Stimulated activated naive CD8-positive, alpha-beta T cell treated with anti-CD3 and anti-CD28 coated beads, Interleukin-15, amount 100 ng/mL, for 72 hours (primary cell): ENCODE results near the gene BRD3.
"Not testable (repeated sequence)": the region's sequence is repeated elsewhere in the genome, so short reads cannot be mapped to it uniquely, and the experiment has no call there.

Experiments
- ATAC-seq: fragments of 150-1000 bp; cut with Tn5 transposase; 2 replicates; pipeline ENCODE4 v1.10.0; 2021; ENCODE audit warnings: mild to moderate bottlenecking, moderate library complexity
- DNase-seq, 2 donors: peaks; one replicate each; pipeline ENCODE4 v3.0.0; 2021 to 2022
- H3K27ac Mint-ChIP-seq, 2 donors: one replicate each; pipeline ENCODE4 v1.8.0; 2022; ENCODE audit warnings: mild to moderate bottlenecking in 2 of 2, mixed read lengths in 2 of 2, moderate library complexity in 2 of 2
- H3K27me3 Mint-ChIP-seq: one replicate; pipeline ENCODE4 v1.8.0; 2022; ENCODE audit warnings: mixed read lengths
- H3K4me1 Mint-ChIP-seq: one replicate; pipeline ENCODE4 v1.8.0; 2022; ENCODE audit warnings: mild to moderate bottlenecking, mixed read lengths
- H3K4me3 Mint-ChIP-seq, 2 donors: one replicate each; pipeline ENCODE4 v1.8.0; 2022; ENCODE audit warnings: mild to moderate bottlenecking in 2 of 2, mixed read lengths in 2 of 2, moderate library complexity in 1 of 2
- H3K9me3 Mint-ChIP-seq, 2 donors: one replicate each; pipeline ENCODE4 v1.8.0; 2022; ENCODE audit warnings: mixed read lengths in 2 of 2

The BRD3 gene

GRCh38 chr9:134067904-134068743 is at the start of gene BRD3:
Gene BRD3 (minus strand): TSS chr9:134068026. CDS start chr9:134053477, 14,549 bp downstream.
- H3K9me3 Mint-ChIP-seq = no peaks in the 10 kb centered on the region
- DNase-seq = peak; percentile 84 to 85
- ATAC-seq = peak; percentile 90

GRCh38 chr9:134112561-134112960 is 44.7 kb upstream of the BRD3 start:
- ATAC-seq = no peak
- Mint-ChIP-seq H3K27ac (no peak overlapping the region), H3K4me1 (no peaks in the 10 kb centered on the region), H3K9me3 (no peaks in the 10 kb centered on the region), H3K4me3 (no peak overlapping the region), H3K27me3 (no peaks in the 10 kb centered on the region)
- DNase-seq = no peak

More at GRCh38 chr9:134067904-134068743, at the start of gene BRD3:
- Mint-ChIP-seq H3K4me1 (peaks cover 38% of the 10 kb centered on the region), H3K27ac (peak within 1 kb of the TSS; percentile 86 to 90), H3K27me3 (peaks cover 22% of the 10 kb centered on the region), H3K4me3 (peak within 1 kb of the TSS; percentile 94)

- no peaks in the 10 kb centered on the region for H3K27me3 Mint-ChIP-seq
- H3K9me3 Mint-ChIP-seq = no peaks in the 10 kb centered on the region
- no peak overlapping the region for H3K4me3 Mint-ChIP-seq
- H3K27ac Mint-ChIP-seq = no peak overlapping the region
- no peaks in the 10 kb centered on the region for H3K4me1 Mint-ChIP-seq
- DNase-seq = no peak
- ATAC-seq = no peak
Observed at GRCh38 chr9:134111064-134111463, 43.2 kb upstream of the BRD3 start.

- peaks cover 39% of the 10 kb centered on the region for H3K27me3 Mint-ChIP-seq
- peaks cover 13 to 16% of the 10 kb centered on the region in 2 donors for H3K9me3 Mint-ChIP-seq
- DNase-seq (no peak), ATAC-seq (no peak)
- no peaks in the 10 kb centered on the region for H3K4me1 Mint-ChIP-seq
- H3K27ac Mint-ChIP-seq = no peak overlapping the region
- no peak overlapping the region for H3K4me3 Mint-ChIP-seq
Observed at GRCh38 chr9:134103391-134103998, 35.7 kb upstream of the BRD3 start.

- Mint-ChIP-seq H3K9me3 (peaks cover 13 to 16% of the 10 kb centered on the region in 2 donors), H3K27me3 (peaks cover 39% of the 10 kb centered on the region), H3K4me3 (no peak overlapping the region), H3K27ac (peak overlapping the region in 1 of 2 donors; percentile 39), H3K4me1 (no peaks in the 10 kb centered on the region)
- no peak for DNase-seq
- no peak for ATAC-seq
Observed at GRCh38 chr9:134101623-134102149, 33.9 kb upstream of the BRD3 start.

GRCh38 chr9:134101133-134101532 is 33.3 kb upstream of the BRD3 start:
- H3K9me3 Mint-ChIP-seq = peaks cover 13 to 16% of the 10 kb centered on the region in 2 donors
- ATAC-seq, H3K4me3 Mint-ChIP-seq, DNase-seq, H3K27ac Mint-ChIP-seq, H3K4me1 Mint-ChIP-seq: not testable (repeated sequence)
- H3K27me3 Mint-ChIP-seq = peaks cover 39% of the 10 kb centered on the region

GRCh38 chr9:134100040-134100439 is 32.2 kb upstream of the BRD3 start:
- ATAC-seq = no peak
- Mint-ChIP-seq H3K27ac (no peak overlapping the region), H3K9me3 (peaks cover 13 to 16% of the 10 kb centered on the region in 2 donors), H3K27me3 (peaks cover 33% of the 10 kb centered on the region), H3K4me3 (no peak overlapping the region), H3K4me1 (no peaks in the 10 kb centered on the region)
- no peak for DNase-seq

- no peak overlapping the region for H3K4me3 Mint-ChIP-seq
- no peaks in the 10 kb centered on the region for H3K4me1 Mint-ChIP-seq
- H3K27ac Mint-ChIP-seq = no peak overlapping the region
- DNase-seq (peak; percentile 49 to 53), ATAC-seq (peak; percentile 90)
- peaks cover 11 to 12% of the 10 kb centered on the region in 2 donors for H3K9me3 Mint-ChIP-seq
- H3K27me3 Mint-ChIP-seq = peaks cover 27% of the 10 kb centered on the region
Observed at GRCh38 chr9:134099123-134099761, 31.4 kb upstream of the BRD3 start.

GRCh38 chr9:134089972-134090371 is 22.1 kb upstream of the BRD3 start:
- no peak overlapping the region for H3K27ac Mint-ChIP-seq
- peaks cover 30% of the 10 kb centered on the region for H3K27me3 Mint-ChIP-seq
- no peak overlapping the region for H3K4me3 Mint-ChIP-seq
- ATAC-seq (no peak), DNase-seq (no peak)
- H3K4me1 Mint-ChIP-seq = no peaks in the 10 kb centered on the region
- peaks cover 0 to 7% of the 10 kb centered on the region in 2 donors for H3K9me3 Mint-ChIP-seq

GRCh38 chr9:134088063-134088725 is 20.4 kb upstream of the BRD3 start:
- peaks cover 0 to 7% of the 10 kb centered on the region in 2 donors for H3K9me3 Mint-ChIP-seq
- no peaks in the 10 kb centered on the region for H3K4me1 Mint-ChIP-seq
- no peak for ATAC-seq

GRCh38 chr9:134085674-134086073 is 17.8 kb upstream of the BRD3 start:
- Mint-ChIP-seq H3K4me3 (no peak overlapping the region), H3K4me1 (no peaks in the 10 kb centered on the region), H3K27ac (no peak overlapping the region), H3K9me3 (peaks cover 0 to 7% of the 10 kb centered on the region in 2 donors), H3K27me3 (peaks cover 17% of the 10 kb centered on the region)
- ATAC-seq = no peak
- no peak for DNase-seq

More at GRCh38 chr9:134088063-134088725, 20.4 kb upstream of the BRD3 start:
- Mint-ChIP-seq H3K27ac (no peak overlapping the region), H3K27me3 (peaks cover 20% of the 10 kb centered on the region), H3K4me3 (no peak overlapping the region)
- DNase-seq = no peak

- no peak for ATAC-seq
- no peak for DNase-seq
- Mint-ChIP-seq H3K27me3 (peaks cover 24% of the 10 kb centered on the region), H3K4me1 (no peaks in the 10 kb centered on the region), H3K27ac (no peak overlapping the region), H3K4me3 (no peak overlapping the region), H3K9me3 (peaks cover 7 to 15% of the 10 kb centered on the region in 2 donors)
Observed at GRCh38 chr9:134083451-134083850, 15.6 kb upstream of the BRD3 start.

- Mint-ChIP-seq H3K4me1 (no peaks in the 10 kb centered on the region), H3K9me3 (peaks cover 13 to 18% of the 10 kb centered on the region in 2 donors), H3K27me3 (peaks cover 33% of the 10 kb centered on the region), H3K4me3 (no peak overlapping the region), H3K27ac (no peak overlapping the region)
- DNase-seq (no peak), ATAC-seq (no peak)
Observed at GRCh38 chr9:134076644-134077043, 8.8 kb upstream of the BRD3 start.

- not testable (repeated sequence) for H3K27ac Mint-ChIP-seq, ATAC-seq, H3K4me3 Mint-ChIP-seq, H3K4me1 Mint-ChIP-seq, DNase-seq
- Mint-ChIP-seq H3K27me3 (peaks cover 31% of the 10 kb centered on the region), H3K9me3 (peaks cover 13 to 18% of the 10 kb centered on the region in 2 donors)
Observed at GRCh38 chr9:134075689-134076088, 7.9 kb upstream of the BRD3 start.

GRCh38 chr9:134073500-134073899 is 5.7 kb upstream of the BRD3 start:
- Mint-ChIP-seq H3K4me3 (no peak overlapping the region), H3K27me3 (peaks cover 37% of the 10 kb centered on the region), H3K27ac (no peak overlapping the region), H3K9me3 (peaks cover 7 to 10% of the 10 kb centered on the region in 2 donors), H3K4me1 (peaks cover 8% of the 10 kb centered on the region)
- ATAC-seq (no peak), DNase-seq (no peak)
